Osteoblast (primary cell): ENCODE results near the gene RPP38. TPM values are rescaled to one million over a fixed set of nuclear protein-coding genes. Genes with fewer than 3 reads are reported as not detected.

Experiments
- DNase-seq: peaks from one replicate; pipeline ENCODE4 v3.0.0; 2011; ENCODE audit warnings: low spot score, mixed read lengths; ENCODE audit not compliant: insufficient read length; ENCODE audit errors: missing footprints
- H2AFZ ChIP-seq: 2 replicates; pipeline ENCODE4 v1.6.0; 2011; ENCODE audit warnings: mild to moderate bottlenecking, low read length
- H3K27ac ChIP-seq: 2 replicates; pipeline ENCODE4 v1.5.1; 2011; ENCODE audit warnings: mild to moderate bottlenecking, low read depth, low read length, moderate library complexity
- H3K27me3 ChIP-seq: 2 replicates; pipeline ENCODE4 v1.6.0; 2012; ENCODE audit warnings: mild to moderate bottlenecking, control low read depth, inconsistent platforms, low read length, moderate library complexity; ENCODE audit not compliant: insufficient read depth
- H3K36me3 ChIP-seq: 2 replicates; pipeline ENCODE4 v1.5.1; 2011; ENCODE audit warnings: mild to moderate bottlenecking, low read length, control low read depth, moderate library complexity; ENCODE audit not compliant: insufficient read depth
- H3K4me1 ChIP-seq: 2 replicates; pipeline ENCODE4 v1.5.1; 2011; ENCODE audit warnings: mild to moderate bottlenecking, low read length, control low read depth, moderate library complexity; ENCODE audit not compliant: insufficient read depth
- H3K4me2 ChIP-seq: 2 replicates; pipeline ENCODE4 v1.6.0; 2011; ENCODE audit warnings: mild to moderate bottlenecking, low read length; ENCODE audit not compliant: insufficient read depth
- H3K4me3 ChIP-seq: fragments of 200-600 bp; sonication (generic); 3 replicates; pipeline ENCODE4 v1.5.1; 2012; ENCODE audit warnings: mild to moderate bottlenecking, low read length, inconsistent platforms; ENCODE audit not compliant: insufficient read depth
- H3K79me2 ChIP-seq: 2 replicates; pipeline ENCODE4 v1.6.0; 2012; ENCODE audit warnings: mild to moderate bottlenecking, low read length, control low read depth, inconsistent platforms; ENCODE audit not compliant: insufficient read depth
- H3K9me3 ChIP-seq: 2 replicates; pipeline ENCODE4 v1.5.1; 2011; ENCODE audit warnings: low read depth, low read length, control low read depth
- H4K20me1 ChIP-seq: 2 replicates; pipeline ENCODE4 v1.6.0; 2012; ENCODE audit warnings: mild to moderate bottlenecking, low read length, control low read depth; ENCODE audit not compliant: insufficient read depth
- CTCF ChIP-seq: IDR thresholded peaks from 2 replicates; pipeline ENCODE4 v1.5.1; 2011; ENCODE audit warnings: mild to moderate bottlenecking, low read depth, low read length, moderate library complexity; ENCODE audit errors: extremely low read depth
- total RNA-seq: library from RNA; depleted of rRNA; stranded (reverse); fragments of >200 nt; gene quantifications from 2 replicates; pipeline ENCODE4 v1.2.3, GENCODE V29; 2012

RPP38 gene
- total RNA-seq, 1 donor, result 16.6 TPM

GRCh38 chr10:15118615-15119014, 21.5 kb downstream of the RPP38 start:
- H3K27me3 ChIP-seq, result no peaks in the 10 kb centered on the region
- no peak overlapping the region for H2AFZ ChIP-seq
- peaks cover 37% of the 10 kb centered on the region for H3K4me1 ChIP-seq
- peaks cover 52% of the 10 kb centered on the region for H3K79me2 ChIP-seq
- H3K27ac ChIP-seq, result no peak overlapping the region
- peaks cover 3% of the 10 kb centered on the region for H4K20me1 ChIP-seq
- H3K36me3 ChIP-seq, result peaks cover 46% of the 10 kb centered on the region
- no peak overlapping the region for H3K4me3 ChIP-seq
- no peak for TF ChIP-seq CTCF
- DNase-seq, result no peak
- H3K9me3 ChIP-seq, result no peaks in the 10 kb centered on the region
- no peak overlapping the region for H3K4me2 ChIP-seq

- DNase-seq, result peak; percentile 58
- Histone ChIP-seq H4K20me1 (peaks cover 3% of the 10 kb centered on the region), H3K36me3 (peaks cover 52% of the 10 kb centered on the region), H3K27me3 (no peaks in the 10 kb centered on the region), H3K4me1 (peaks cover 44% of the 10 kb centered on the region), H2AFZ (no peak overlapping the region), H3K4me3 (no peak overlapping the region), H3K79me2 (peaks cover 43% of the 10 kb centered on the region), H3K4me2 (no peak overlapping the region), H3K27ac (peak overlapping the region; percentile 85), H3K9me3 (no peaks in the 10 kb centered on the region)
- no peak for TF ChIP-seq CTCF
These were observed 23.4 kb downstream of the RPP38 start for GRCh38 chr10:15120523-15120922.

GRCh38 chr10:15121707-15122106, 24.6 kb downstream of the RPP38 start:
- Histone ChIP-seq H3K4me2 (no peak overlapping the region), H4K20me1 (no peaks in the 10 kb centered on the region), H3K4me3 (no peak overlapping the region), H3K79me2 (peaks cover 35% of the 10 kb centered on the region), H2AFZ (no peak overlapping the region), H3K27ac (peak overlapping the region; percentile 81), H3K36me3 (peaks cover 53% of the 10 kb centered on the region), H3K4me1 (peaks cover 44% of the 10 kb centered on the region), H3K27me3 (no peaks in the 10 kb centered on the region), H3K9me3 (no peaks in the 10 kb centered on the region)
- TF ChIP-seq CTCF, result no peak
- DNase-seq, result no peak

- Histone ChIP-seq H3K4me2 (no peak overlapping the region), H3K36me3 (peaks cover 53% of the 10 kb centered on the region), H2AFZ (no peak overlapping the region), H3K4me1 (peaks cover 44% of the 10 kb centered on the region), H3K9me3 (no peaks in the 10 kb centered on the region), H4K20me1 (no peaks in the 10 kb centered on the region), H3K27me3 (no peaks in the 10 kb centered on the region), H3K4me3 (no peak overlapping the region), H3K27ac (peak overlapping the region; percentile 81), H3K79me2 (peaks cover 27% of the 10 kb centered on the region)
- no peak for TF ChIP-seq CTCF
- DNase-seq, result no peak
These were observed 25.4 kb downstream of the RPP38 start for GRCh38 chr10:15122477-15123030.
